Measurements from ENCODE around the gene SMARCC2. TPM values are rescaled to one million over a fixed set of nuclear protein-coding genes. Genes with fewer than 3 reads are reported as not detected.
A peak's percentile ranks its signal among the peaks of the same experiment; 100 is the strongest.

SMARCC2 gene
- total and polyA plus RNA-seq, 2 of the 13 experiments (the other 11 are each of a cell fraction or from before 2014, with no cell fraction given): 21.3 to 24.1 TPM

- TF ChIP-seq ZNF782 (CRISPR knock-in tag; IDR thresholded peaks at IDR 0.05; ENCODE audit: borderline replicate concordance) (0 out of 2 replicates have a peak, but pooled peaks have one; percentile 32), ZKSCAN1 (IDR thresholded peaks at IDR 0.05; ENCODE audit: low read length) (no peak), ZNF546 (CRISPR knock-in tag; conservative IDR thresholded peaks at IDR 0.05) (no peak), ZNF572 (CRISPR knock-in tag; IDR thresholded peaks at IDR 0.05) (no peak), PHF5A (CRISPR knock-in tag; IDR thresholded peaks at IDR 0.05; ENCODE audit: low read depth, unreplicated experiment) (peak; percentile 84), ZNF253 (CRISPR knock-in tag; IDR thresholded peaks at IDR 0.05; ENCODE audit: borderline replicate concordance) (no peak), REPIN1 (CRISPR knock-in tag; IDR thresholded peaks at IDR 0.05; ENCODE audit: borderline replicate concordance, low read depth) (peak; percentile 56; the same call in 1 of the 2 replicates), ZMAT3 (CRISPR knock-in tag; conservative IDR thresholded peaks at IDR 0.05) (no peak), POLR2AphosphoS5 (IDR thresholded peaks at IDR 0.05; ENCODE audit: low read depth, low read length) (peak; percentile 100), MLX (CRISPR knock-in tag; IDR thresholded peaks at IDR 0.05) (peak; percentile 37; the same call in 1 of the 2 replicates), SRSF9 (IDR thresholded peaks at IDR 0.05; ENCODE audit: borderline replicate concordance, insufficient read depth, low read depth, low read length, poor library complexity, severe bottlenecking) (no peak), ZFYVE20 (CRISPR knock-in tag; IDR thresholded peaks at IDR 0.05; ENCODE audit: borderline replicate concordance, low read depth) (no peak), ZNF740 (CRISPR knock-in tag; IDR thresholded peaks at IDR 0.05) (peak; percentile 99), KIAA2018 (CRISPR knock-in tag; IDR thresholded peaks at IDR 0.05; ENCODE audit: borderline replicate concordance) (no peak), ZNF737 (CRISPR knock-in tag; IDR thresholded peaks at IDR 0.05; ENCODE audit: borderline replicate concordance) (no peak), REL (CRISPR knock-in tag; conservative IDR thresholded peaks at IDR 0.05) (no peak), ATF1 (CRISPR knock-in tag; IDR thresholded peaks at IDR 0.05) (peak; percentile 94), ZNF441 (CRISPR knock-in tag; IDR thresholded peaks at IDR 0.05; ENCODE audit: borderline replicate concordance) (0 out of 2 replicates have a peak, but pooled peaks have one; percentile 28), ZGPAT (CRISPR knock-in tag; IDR thresholded peaks at IDR 0.05) (peak; percentile 85)
Observed at GRCh38 chr12:56116267-56117081, 72.8 kb downstream of the SMARCC2 start, which contains the start of gene RPL41 (continued).
